ENCODE measurements around the gene DAPK2.

The DAPK2 gene

DNA sequence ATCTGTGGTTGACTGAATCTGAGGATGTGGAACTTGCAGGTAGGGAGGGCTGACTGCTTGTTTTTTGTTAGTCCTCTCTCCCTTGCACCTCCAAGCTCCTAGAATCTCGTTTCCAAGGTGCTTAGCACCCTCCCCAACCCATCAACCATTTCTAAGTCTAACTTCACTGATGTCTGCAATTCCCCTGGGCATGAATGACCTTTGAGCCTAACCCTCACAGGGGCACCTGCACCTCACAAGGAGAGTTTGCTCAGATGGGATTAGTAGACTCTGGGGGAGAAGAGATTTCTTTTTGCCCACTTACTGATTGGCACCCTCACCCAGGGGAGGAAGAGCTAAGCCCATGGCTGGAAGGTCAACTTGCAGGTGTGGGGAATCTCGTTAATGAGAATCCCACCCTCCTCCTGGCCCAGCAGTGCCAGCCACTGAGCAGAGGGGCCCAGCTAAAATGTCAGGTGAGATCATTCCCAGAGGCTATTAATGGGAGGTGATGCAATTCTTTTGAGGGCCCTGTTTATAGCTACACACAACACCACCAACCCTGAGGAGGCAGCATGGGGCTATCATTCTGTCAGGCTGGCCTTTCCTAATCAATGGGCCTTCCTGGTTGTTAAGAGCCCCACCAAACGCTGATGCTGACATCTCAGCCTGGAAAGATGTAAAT lies 130.9 kb downstream of the DAPK2 start:
- TF ChIP-seq CREB5 (CRISPR knock-in tag; IDR thresholded peaks at IDR 0.05; ENCODE audit: low read depth): no peak
- TF ChIP-seq ARNTL (CRISPR knock-in tag; IDR thresholded peaks at IDR 0.05; ENCODE audit: borderline replicate concordance, low read depth): no peak
- TF ChIP-seq PATZ1 (CRISPR knock-in tag; IDR thresholded peaks at IDR 0.05; ENCODE audit: borderline replicate concordance): no peak
- TF ChIP-seq, protein P1, sequence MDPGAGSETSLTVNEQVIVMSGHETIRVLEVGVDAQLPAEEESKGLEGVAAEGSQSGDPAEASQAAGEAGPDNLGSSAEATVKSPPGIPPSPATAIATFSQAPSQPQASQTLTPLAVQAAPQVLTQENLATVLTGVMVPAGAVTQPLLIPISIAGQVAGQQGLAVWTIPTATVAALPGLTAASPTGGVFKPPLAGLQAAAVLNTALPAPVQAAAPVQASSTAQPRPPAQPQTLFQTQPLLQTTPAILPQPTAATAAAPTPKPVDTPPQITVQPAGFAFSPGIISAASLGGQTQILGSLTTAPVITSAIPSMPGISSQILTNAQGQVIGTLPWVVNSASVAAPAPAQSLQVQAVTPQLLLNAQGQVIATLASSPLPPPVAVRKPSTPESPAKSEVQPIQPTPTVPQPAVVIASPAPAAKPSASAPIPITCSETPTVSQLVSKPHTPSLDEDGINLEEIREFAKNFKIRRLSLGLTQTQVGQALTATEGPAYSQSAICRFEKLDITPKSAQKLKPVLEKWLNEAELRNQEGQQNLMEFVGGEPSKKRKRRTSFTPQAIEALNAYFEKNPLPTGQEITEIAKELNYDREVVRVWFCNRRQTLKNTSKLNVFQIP (CRISPR knock-in tag; IDR thresholded peaks at IDR 0.05; ENCODE audit: borderline replicate concordance, low read depth): no peak
- TF ChIP-seq ZC3H10 (CRISPR knock-in tag; IDR thresholded peaks at IDR 0.05): no peak
- TF ChIP-seq, protein P2, sequence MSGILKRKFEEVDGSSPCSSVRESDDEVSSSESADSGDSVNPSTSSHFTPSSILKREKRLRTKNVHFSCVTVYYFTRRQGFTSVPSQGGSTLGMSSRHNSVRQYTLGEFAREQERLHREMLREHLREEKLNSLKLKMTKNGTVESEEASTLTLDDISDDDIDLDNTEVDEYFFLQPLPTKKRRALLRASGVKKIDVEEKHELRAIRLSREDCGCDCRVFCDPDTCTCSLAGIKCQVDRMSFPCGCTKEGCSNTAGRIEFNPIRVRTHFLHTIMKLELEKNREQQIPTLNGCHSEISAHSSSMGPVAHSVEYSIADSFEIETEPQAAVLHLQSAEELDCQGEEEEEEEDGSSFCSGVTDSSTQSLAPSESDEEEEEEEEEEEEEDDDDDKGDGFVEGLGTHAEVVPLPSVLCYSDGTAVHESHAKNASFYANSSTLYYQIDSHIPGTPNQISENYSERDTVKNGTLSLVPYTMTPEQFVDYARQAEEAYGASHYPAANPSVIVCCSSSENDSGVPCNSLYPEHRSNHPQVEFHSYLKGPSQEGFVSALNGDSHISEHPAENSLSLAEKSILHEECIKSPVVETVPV (CRISPR knock-in tag; IDR thresholded peaks at IDR 0.05): no peak
- TF ChIP-seq ZNF70 (CRISPR knock-in tag; IDR thresholded peaks at IDR 0.05): no peak
- TF ChIP-seq SNAI2 (CRISPR knock-in tag; IDR thresholded peaks at IDR 0.05): no peak
- no peak for TF ChIP-seq ZNF565 (CRISPR knock-in tag; conservative IDR thresholded peaks at IDR 0.05; ENCODE audit: low read depth)
- no peak for TF ChIP-seq ESRRG (CRISPR knock-in tag; IDR thresholded peaks at IDR 0.05)
- no peak for TF ChIP-seq CSDC2 (CRISPR knock-in tag; IDR thresholded peaks at IDR 0.05)
- TF ChIP-seq ZFP3 (CRISPR knock-in tag; IDR thresholded peaks at IDR 0.05): no peak
- TF ChIP-seq GLIS3 (CRISPR knock-in tag; IDR thresholded peaks at IDR 0.05): no peak
- no peak for TF ChIP-seq ZFP30 (CRISPR knock-in tag; IDR thresholded peaks at IDR 0.05)
- no peak for TF ChIP-seq RARB (CRISPR knock-in tag; IDR thresholded peaks at IDR 0.05)
- no peak for TF ChIP-seq TSHZ2 (CRISPR knock-in tag; IDR thresholded peaks at IDR 0.05)
- no peak for TF ChIP-seq BACH2 (CRISPR knock-in tag; IDR thresholded peaks at IDR 0.05; ENCODE audit: borderline replicate concordance)
- TF ChIP-seq ZNF8 (CRISPR knock-in tag; IDR thresholded peaks at IDR 0.05): no peak
- ATAC-seq: no peak

DNA sequence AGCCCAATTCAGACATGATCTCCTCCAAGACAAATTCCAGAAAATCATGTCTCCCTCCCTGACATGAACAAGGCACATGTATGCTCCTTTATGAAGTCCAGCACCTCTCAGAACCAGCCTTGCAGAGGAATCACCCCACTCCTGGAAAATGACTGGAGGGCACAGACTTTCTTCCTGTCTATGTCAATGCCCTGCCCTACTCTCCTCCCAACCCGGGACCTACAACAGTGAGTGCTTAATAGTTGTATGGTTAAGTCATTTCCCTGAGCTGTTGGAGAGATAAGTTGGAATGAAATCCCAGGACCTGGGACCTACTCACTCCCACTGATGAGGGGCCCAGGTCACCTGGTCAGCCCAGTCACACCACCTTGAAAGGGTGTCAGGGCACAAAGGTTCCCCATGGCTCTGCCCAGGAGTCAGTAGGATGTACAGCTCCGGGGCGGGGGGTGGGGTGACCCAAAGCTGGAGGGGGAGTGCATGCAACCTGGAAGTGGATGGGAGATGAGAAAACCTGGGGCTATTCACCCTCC lies 132.4 kb downstream of the DAPK2 start:
- no peak for ATAC-seq
- TF ChIP-seq PATZ1 (CRISPR knock-in tag; IDR thresholded peaks at IDR 0.05; ENCODE audit: borderline replicate concordance) (no peak), TCF4 (CRISPR knock-in tag; IDR thresholded peaks at IDR 0.05; ENCODE audit: borderline replicate concordance) (no peak), ZC3H10 (CRISPR knock-in tag; IDR thresholded peaks at IDR 0.05) (no peak), ZNF8 (CRISPR knock-in tag; IDR thresholded peaks at IDR 0.05) (no peak), SNAI2 (CRISPR knock-in tag; IDR thresholded peaks at IDR 0.05) (no peak), OSR1 (CRISPR knock-in tag; IDR thresholded peaks at IDR 0.05) (no peak), ARNTL (CRISPR knock-in tag; IDR thresholded peaks at IDR 0.05; ENCODE audit: borderline replicate concordance, low read depth) (no peak), ZNF565 (CRISPR knock-in tag; conservative IDR thresholded peaks at IDR 0.05; ENCODE audit: low read depth) (no peak), CREB5 (CRISPR knock-in tag; IDR thresholded peaks at IDR 0.05; ENCODE audit: low read depth) (no peak)
